DND-41 (cell line): ENCODE measurements around the gene ARHGAP22.

ENCODE experiments used
- EZH2 ChIP-seq: IDR thresholded peaks from 3 replicates; pipeline ENCODE4 v1.6.1; 2012; ENCODE audit warnings: borderline replicate concordance, low read depth, mild to moderate bottlenecking, moderate library complexity, low read length, inconsistent platforms; ENCODE audit not compliant: severe bottlenecking
- TF ChIP-seq, protein P1 (sequence below): IDR thresholded peaks from 2 replicates; pipeline ENCODE4 v1.5.1; 2012; ENCODE audit warnings: borderline replicate concordance, low read length, moderate library complexity, mild to moderate bottlenecking; ENCODE audit not compliant: poor library complexity, severe bottlenecking; ENCODE audit errors: extremely low read depth

DNA sequence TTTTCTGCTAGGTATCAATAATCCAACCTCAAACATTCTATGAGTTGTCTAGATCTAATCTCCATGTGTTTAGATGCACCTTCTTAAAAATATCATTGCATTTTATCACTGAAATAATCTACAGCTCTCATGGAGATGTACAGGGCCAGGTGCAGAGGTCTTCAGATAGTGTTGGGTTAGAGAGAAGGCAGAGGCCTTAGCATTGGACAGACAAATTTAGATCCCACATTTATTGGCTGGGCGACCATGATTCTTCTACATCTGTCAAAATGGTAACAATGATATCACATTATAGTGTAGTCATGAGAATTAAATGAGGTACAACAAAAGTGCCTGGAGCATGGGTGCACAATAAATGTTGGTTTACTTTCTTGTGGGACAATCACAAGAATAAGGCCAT is 3.1 kb downstream of the ARHGAP22 start:
- TF ChIP-seq, protein P1, sequence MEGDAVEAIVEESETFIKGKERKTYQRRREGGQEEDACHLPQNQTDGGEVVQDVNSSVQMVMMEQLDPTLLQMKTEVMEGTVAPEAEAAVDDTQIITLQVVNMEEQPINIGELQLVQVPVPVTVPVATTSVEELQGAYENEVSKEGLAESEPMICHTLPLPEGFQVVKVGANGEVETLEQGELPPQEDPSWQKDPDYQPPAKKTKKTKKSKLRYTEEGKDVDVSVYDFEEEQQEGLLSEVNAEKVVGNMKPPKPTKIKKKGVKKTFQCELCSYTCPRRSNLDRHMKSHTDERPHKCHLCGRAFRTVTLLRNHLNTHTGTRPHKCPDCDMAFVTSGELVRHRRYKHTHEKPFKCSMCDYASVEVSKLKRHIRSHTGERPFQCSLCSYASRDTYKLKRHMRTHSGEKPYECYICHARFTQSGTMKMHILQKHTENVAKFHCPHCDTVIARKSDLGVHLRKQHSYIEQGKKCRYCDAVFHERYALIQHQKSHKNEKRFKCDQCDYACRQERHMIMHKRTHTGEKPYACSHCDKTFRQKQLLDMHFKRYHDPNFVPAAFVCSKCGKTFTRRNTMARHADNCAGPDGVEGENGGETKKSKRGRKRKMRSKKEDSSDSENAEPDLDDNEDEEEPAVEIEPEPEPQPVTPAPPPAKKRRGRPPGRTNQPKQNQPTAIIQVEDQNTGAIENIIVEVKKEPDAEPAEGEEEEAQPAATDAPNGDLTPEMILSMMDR, result no peak
- TF ChIP-seq EZH2, result no peak
